NCI-H146 treated with DMSO at 0.1 percent for 48 hours (cell line): Measurements from ENCODE around the gene PIP4K2C.
"Not testable (repeated sequence)": the region's sequence is repeated elsewhere in the genome, so short reads cannot be mapped to it uniquely, and the experiment has no call there.

ENCODE experiments used
- DNase-seq: peaks from one replicate; lab custom pipeline; 2025; ENCODE audit not compliant: unreplicated experiment; lab: John Stamatoyannopoulos, UW

PIP4K2C gene

DNA sequence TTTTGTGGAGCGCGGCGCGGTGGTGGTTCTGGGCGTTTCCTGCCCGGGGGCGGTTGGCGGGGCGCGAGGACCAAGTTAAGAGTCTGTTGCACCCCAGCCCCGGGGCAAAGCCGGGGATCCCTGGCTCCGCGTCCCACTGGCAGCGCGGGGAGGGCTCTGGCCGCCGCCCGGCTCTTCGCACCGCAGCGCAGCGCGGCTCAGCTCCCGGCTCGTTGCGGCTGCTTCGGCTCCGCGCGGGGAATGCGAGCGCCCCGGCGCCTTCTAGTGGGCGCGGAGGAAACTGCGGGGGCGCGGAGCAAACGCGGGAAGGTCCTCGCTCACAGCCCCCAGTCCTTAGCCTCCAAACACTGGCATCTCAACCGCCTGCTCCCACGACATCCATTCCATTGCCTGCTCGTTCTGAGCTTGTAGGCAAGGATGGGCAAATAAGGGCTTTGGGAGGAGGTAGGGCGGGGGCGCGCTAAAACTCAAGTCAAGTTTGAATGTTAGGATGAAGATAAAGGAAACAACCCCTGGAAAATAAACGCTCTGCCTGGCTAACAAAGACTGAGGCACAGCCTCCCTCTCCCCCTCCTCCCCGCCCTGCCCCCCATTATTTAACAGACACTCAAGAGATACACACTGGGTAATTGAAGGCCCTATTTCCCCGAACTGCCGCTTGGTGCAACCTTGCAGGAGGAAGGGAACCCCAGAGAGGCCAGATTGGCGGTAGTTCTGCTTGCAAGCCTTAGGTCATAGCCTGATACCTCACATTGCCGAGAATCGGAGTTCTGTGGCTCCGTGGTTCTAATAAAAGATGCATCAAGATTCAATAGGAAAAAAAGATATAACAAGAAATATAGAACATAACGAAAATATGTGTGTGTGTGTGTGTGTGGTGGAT is 42.2 kb downstream of the PIP4K2C start, which contains the start of gene B4GALNT1:
TSS of gene B4GALNT1 (minus strand) at position 244 of the 883 bp plus-strand sequence. CDS start 1,069 bp downstream, outside the sequence.
- DNase-seq = peak; percentile 71

DNA sequence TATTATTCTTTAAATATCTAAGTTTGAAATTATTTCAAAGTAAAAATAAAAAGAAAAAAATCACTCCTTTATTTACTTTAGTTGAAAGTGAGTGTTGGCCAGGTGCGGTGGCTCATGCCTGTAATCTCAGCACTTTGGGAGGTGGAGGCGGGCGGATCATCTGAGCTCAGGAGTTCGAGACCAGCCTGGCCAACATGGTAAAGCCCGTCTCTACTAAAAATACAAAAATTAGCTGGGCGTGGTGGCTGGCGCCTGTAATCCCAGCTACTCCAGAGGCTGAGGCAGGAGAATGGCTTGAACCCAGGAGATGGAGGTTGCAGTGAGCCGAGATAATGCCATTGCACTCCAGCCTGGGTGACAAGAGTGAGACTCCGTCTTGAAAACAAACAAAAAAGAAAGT is 45.7 kb downstream of the PIP4K2C start:
- DNase-seq = not testable (repeated sequence)

DNA sequence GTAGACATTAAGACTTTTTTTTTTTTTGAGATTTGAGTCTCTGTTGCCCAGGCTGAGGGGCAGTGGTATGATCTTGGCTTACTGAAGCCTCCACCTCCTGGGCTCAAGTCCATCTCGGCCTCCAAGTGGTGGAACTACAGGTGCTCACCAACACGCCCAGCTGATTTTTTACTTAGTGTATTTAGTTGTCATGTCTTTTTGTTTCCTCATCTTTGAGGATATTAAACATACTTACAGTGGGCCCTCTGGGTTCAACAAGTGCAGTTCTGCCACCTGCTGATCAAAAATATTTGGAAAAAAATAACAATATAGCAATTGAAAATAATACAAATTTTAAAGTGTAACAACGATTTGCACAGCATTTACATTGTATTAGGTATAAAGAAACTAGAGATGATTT is 46.4 kb downstream of the PIP4K2C start:
- DNase-seq = no peak

DNA sequence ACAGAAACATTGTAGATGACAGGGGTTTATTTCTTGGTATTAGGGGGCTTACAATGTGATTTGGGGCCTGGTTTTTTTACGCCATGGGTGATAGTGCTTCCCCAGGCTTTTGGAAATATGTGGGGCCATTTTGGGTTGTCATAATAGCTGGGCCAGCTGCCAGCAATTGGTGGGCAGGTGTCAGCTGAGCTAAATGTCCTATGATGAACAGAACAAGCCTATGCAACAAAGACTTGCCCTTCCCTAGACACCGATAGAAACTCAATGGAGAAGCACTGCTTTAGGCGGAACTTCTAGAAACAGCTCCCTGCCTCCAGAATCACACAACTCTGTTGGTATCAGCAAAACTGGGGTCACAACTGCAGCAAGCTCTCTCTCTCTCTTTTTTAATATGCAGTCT is 47.1 kb downstream of the PIP4K2C start:
- no peak for DNase-seq

DNA sequence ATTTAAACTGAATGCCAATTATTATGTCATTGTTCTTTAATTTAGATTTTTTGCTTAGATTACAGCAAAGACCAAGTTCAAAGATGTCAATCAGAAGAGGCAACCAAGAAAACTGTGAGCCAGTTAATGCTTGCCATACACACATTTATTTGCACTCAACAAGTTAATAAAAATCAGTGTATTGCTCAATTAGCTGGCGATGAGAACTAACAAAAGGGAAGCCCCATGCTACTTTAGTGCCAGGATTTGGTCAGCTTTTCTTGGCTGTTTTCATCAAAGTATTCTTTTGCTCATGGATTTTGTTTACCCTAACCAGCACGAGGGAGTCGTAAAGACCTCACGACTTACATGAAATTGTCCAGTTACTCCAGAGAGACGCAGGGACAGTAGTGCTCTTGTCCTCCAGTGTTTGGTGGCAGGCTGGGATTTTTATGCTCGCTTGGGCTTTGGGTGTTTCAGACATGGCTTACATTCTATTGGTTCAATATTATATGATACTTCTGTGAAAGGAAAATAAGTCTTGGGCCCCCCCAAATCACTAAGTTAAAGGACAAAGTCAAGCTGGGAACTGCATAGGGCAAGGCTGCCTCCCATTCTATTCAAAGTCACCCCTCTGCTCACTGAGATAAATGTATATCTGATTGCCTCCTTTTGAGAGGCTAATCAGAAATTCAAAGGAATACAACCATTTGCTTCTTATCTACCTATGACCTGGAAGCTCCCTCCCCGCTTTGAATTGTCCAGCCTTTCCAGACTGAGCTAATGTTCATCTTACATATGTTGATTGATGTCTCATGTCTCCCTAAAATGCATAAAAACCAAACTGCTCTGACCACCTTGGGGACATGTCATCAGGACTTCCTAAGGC is 49.4 kb downstream of the PIP4K2C start:
- no peak for DNase-seq

DNA sequence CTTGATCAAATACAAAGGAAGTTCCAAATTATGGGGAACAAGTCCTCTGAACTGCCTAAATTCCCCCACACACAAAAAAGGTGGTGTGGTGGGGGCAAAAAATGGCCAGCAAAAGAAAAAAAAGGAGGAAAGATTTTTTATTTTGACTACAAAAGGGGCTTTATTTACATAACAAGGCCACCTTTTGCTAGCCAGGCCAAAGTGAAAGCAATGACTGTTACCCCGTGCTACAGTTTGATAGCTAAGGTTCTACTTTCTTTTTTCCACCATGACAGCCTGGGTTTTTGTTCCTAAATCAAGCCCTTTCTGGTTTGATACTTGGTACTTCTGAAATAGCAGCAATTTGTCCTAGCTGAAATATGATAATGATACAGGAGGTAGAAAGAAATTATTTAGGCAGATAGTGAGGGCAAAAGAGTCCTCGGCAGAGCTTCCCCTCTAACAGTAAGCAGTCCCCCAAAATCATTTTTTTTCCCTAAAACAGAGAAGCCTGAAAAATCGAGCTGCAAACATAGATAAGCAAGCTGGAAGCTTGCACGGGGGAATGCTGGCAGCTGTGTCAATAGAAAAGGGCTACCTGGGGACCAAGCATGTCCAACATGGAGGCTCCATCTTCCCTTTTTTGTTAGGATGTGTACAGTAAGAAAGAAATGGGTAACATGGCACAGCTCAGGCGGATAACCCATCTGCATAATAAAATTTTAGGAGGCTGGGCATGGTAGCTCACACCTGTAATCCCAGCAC is 50.9 kb downstream of the PIP4K2C start:
- DNase-seq = peak; percentile 2

DNA sequence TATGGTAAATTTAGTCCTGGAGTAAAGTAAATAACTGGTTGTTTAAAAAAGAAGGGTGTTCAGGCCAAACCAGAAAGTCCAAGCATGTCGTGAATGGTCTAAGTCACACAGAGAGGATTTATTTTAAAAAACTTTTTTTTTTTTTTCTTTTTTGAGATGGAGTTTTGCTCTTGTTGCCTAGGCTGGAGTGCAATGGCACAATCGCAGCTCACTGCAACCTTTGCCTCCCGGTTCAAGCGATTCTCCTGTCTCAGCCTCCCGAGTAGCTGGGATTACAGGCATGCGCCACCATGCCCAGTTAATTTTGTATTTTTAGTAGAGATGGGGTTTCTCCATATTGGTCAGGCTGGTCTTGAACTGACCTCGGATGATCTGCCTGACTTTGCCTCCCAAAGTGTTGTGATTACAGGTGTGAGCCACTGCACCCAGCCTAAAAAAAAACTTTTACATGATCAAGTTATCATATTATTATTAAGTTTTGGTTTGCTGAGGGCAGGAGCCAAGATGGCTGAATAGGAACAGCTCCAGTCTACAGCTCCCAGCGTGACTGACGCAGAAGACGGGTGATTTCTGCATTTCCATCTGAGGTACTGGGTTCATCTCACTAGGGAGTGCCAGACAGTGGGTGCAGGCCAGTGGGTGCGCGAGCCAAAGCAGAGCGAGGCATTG is 55.1 kb downstream of the PIP4K2C start:
- not testable (repeated sequence) for DNase-seq

DNA sequence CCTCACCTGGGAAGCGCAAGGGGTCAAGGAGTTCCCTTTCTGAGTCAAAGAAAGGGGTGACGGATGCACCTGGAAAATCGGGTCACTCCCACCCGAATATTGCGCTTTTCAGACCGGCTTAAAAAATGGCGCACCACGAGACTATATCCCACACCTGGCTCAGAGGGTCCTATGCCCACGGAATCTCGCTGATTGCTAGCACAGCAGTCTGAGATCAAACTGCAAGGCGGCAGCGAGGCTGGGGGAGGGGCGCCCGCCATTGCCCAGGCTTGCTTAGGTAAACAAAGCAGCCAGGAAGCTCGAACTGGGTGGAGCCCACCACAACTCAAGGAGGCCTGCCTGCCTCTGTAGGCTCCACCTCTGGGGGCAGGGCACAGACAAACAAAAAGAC is 55.7 kb downstream of the PIP4K2C start:
- not testable (repeated sequence) for DNase-seq
